HG03025 (cell line): ENCODE data around the gene EDIL3.
"Not testable (repeated sequence)": the region's sequence is repeated elsewhere in the genome, so short reads cannot be mapped to it uniquely, and the experiment has no call there.

Experiments
- ATAC-seq: cut with Tn5 transposase; IDR thresholded peaks from one replicate; pipeline ENCODE4 v1.9.1; 2021; ENCODE audit warnings: mild to moderate bottlenecking, moderate library complexity; ENCODE audit not compliant: unreplicated experiment, low FRiP score

EDIL3 gene

DNA sequence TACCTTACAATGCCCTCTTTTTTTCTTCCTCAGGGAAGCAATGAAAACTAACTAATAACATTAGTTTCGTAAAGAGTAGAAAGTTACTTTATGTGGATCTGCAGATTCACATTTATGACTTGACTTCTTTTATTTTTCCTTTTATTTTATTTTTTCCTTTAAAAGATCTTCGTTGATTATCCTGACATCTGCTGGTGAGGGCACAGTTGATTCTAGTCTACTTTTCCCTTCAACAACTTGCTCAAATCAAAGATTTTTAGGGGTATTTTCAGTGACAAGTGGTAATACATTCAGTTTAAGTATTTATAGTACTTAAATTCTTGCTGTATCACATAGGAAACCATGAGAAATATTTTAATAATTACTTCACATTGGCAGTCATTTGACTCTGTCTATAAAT is 4.9 kb downstream of the EDIL3 start:
- ATAC-seq, result no peak

DNA sequence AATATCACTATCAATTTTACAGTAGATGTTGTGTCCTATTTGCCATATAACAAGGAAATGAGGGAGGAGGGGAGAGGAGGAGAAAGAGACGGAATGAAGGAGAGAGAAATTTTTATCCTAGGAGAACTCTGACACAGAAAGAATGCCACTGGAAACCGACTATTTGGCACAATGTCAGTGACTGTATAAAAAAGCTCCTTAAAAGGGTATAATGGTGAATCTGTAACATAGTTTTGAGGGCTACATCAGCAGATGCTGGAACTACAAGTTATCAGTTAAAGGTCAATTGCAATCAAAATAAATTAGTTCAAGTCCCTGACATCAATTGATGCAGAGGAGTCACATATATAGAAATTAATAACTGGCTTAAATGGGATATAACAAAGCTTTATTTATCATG is 5.7 kb downstream of the EDIL3 start:
- no peak for ATAC-seq

GRCh38 chr5:84378420-84378819 is 6.3 kb downstream of the EDIL3 start:
- ATAC-seq, result no peak

DNA sequence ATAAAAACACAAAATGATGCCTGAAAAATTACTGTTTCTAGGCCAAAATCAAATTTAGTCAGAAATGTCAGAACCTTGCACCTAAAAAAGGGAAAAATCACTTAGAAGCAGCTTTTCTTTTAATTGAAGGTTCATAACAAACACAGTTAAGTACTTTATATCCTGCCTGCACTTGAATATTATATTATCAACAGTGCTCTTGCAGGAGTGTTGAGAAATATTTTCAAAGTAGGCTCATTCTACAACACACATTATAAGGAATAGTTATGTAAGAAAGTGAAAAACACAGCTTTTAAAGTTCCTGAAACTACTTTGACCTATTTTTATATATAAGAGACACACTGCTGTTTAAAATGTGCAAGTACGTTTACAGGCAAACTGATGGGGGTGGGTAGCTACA is 8.3 kb downstream of the EDIL3 start:
- no peak for ATAC-seq

GRCh38 chr5:84374568-84374967 is 10.1 kb downstream of the EDIL3 start:
- no peak for ATAC-seq

- no peak for ATAC-seq
Measured at GRCh38 chr5:84373506-84373905, 11.2 kb downstream of the EDIL3 start.

GRCh38 chr5:84372066-84372695 is 12.5 kb downstream of the EDIL3 start:
- no peak for ATAC-seq

GRCh38 chr5:84370176-84370575 is 14.5 kb downstream of the EDIL3 start:
- no peak for ATAC-seq

- ATAC-seq, result no peak
Measured at GRCh38 chr5:84364043-84364442, 20.6 kb downstream of the EDIL3 start.

DNA sequence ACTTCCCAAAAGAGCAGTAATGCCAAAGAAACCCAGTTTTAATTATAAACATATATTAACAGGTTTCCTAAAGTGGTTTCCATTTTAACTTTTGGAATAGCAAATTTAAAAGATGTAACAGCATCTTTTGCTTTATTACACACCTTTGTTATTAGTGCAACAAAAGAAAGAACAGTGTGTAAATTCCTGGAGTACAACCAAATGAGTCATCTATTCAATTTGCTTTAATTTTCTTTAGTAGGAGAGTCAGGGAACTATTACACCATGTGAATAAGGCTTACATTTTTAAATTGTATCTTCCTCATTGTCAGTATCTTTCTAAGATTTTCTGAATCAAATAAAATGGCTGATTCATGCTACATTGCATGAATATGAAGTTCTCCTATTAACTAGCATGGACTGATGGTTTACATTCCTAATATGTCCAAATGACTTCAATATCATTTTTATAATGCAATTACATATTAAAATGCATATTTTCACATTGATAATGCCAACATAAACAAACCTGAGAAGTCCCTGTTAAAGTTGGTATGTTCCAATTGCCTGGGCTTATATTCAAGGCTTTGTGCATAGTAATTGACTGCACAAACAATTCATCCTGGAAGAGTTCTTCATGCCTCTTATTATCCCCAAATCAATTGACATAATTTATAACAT is 22.5 kb downstream of the EDIL3 start:
- no peak for ATAC-seq

GRCh38 chr5:84361572-84361971 is 23.1 kb downstream of the EDIL3 start:
- no peak for ATAC-seq

DNA sequence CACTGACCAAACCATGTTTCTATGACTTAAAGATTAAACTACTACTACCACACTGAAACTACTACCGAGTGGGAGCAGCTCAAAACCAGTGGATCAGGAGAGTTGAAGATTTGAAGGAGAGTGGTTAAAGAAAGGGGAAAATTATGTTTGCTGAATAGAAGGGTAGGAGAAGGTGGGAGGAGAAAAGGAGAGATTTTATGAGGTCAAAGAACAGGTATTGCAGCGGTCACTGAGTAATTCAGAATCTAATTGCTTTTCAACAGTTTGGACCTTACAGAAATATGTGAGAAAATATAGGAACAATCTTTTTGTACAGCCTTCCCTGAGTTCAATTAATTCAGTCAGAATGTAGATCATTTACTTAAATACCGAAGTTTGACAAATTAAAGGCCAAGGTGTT is 24.6 kb downstream of the EDIL3 start:
- ATAC-seq, result no peak

DNA sequence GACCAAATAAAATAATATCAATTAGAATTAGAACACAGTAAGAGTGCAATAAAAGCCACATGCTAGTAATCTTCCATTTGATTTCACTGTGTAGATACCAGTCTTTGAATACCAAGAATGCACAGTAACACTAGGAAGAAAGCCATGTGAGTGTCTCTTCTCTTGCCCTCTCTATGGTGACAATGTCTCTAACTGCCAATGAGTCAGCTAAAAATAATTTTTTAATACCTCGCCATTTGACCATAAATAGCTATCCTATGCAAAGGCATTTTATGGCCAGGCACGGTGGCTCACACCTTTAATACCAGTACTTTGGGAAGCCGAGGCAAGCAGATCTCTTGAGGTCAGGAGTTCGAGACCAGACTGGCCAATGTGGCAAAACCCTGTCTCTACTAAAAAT is 30.6 kb downstream of the EDIL3 start:
- no peak for ATAC-seq

DNA sequence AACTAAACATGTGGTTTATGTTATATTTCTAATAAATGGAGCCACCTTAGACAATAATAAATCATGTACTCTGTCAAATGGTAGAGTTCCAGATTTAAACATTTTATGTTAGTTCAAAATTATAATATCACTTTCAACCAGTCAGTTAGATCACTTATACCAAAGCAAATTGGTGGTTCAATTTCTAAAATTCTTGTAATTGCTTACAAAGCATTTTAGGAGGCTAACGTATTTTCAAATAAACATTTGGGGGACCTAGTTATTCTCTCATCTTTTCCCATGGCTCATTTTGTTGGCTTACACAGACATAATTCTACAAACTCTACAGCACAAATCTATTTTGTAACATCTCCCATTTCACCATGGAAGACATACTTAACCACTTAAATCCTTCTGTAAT is 39.9 kb downstream of the EDIL3 start:
- ATAC-seq, result no peak

DNA sequence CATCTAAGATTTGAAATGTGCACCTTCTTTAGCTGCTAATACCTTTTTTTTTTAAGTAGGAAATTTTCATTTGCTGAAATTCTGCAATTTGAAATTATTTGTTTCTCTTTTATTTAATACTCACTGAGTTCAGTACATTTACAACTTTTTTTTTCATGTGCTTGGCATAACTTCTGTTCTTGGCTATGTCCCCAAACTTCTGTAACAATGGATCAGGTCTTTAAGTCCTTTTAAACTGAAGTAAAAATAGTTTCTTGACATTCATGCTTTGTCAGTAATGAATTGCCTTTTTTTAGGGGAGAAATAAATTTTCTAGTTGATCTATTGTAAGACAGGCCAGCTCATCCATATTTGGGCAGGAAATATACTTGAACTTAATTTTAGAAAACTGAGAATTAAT is 41.5 kb downstream of the EDIL3 start:
- no peak for ATAC-seq

DNA sequence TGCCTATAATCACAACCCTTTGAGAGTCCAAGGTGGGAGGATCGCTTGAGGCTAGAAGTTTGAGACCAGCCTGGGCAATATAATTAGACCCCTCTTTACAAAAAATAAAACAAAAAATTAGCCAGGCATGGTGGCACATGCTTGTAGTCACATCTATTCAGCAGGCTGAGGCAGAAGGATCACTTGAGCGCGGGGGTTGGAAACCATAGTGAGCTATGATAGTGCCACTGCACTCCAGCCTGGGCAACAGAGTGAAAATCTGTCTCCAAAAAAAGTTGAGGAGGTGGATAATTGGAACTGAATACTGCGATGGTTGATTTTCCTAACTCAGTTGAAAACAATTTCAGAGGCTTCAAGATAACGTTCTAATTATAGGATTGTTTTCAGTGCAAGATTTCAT is 52.6 kb downstream of the EDIL3 start:
- no peak for ATAC-seq

GRCh38 chr5:84327591-84327990 is 57.1 kb downstream of the EDIL3 start:
- no peak for ATAC-seq

DNA sequence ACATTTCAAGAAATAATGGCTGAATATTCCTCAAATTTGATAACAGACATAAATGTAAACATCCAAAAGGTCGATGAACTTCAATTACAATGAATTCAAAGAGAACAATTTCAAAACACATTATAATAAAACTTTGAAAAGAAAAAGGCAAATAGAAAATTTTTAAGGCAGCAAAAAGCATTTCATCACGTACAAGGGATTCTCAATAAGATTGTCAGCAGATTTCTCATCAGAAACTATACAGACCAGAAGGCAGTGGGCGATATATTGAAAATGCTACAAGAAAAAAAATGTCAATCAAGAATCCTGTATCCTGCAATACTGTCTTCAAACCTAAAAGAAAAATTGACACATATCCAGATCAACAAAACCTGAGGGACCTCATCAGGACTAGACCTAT is 62.0 kb downstream of the EDIL3 start:
- no peak for ATAC-seq

DNA sequence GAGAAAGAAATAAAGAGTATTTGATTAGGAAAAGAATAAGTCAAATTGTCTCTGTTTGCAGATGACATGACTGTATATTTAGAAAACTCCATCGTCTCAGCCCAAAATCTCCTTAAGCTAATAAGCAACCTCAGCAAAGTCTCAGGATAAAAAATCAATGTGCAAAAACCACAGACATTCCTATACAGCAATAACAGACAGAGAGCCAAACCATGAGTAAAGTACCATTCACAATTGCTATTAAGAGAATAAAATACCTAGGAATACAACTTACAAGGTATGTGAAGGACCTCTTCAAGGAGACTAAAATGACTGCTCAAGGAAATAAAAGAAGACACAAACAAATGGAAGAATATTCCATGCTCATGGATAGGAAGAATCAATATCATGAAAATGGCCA is 66.9 kb downstream of the EDIL3 start:
- ATAC-seq, result not testable (repeated sequence)

DNA sequence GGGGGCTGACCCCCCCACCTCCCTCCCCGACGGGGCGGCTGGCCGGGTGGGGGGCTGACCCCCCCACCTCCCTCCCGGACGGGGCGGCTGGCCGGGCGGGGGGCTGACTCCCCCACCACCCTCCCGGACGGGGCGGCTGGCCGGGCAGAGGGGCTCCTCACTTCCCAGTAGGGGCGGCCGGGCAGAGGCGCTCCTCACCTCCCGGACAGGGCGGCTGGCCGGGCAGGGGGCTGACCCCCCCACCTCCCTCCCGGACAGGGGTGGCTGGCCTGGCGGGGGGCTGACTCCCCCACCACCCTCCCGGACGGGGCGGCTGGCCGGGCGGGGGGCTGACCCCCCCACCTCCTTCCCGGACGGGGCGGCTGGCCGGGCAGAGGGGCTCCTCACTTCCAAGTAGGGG is 72.4 kb downstream of the EDIL3 start:
- ATAC-seq, result not testable (repeated sequence)

DNA sequence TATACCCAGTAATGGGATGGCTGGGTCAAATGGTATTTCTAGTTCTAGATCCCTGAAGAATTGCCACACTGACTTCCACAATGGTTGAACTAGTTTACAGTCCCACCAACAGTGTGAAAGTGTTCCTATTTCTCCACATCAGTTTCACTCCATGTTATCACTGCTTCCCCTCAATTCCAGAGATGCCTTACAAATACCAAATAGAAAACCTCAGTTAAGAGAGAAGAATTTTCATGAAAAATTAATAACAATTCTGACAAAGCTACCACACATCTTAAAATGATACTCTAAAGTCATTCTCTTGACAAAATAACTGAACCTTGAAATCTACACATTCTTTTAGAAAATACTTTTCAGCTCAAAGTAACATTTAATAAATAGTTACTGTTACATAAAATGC is 74.8 kb downstream of the EDIL3 start:
- not testable (repeated sequence) for ATAC-seq

DNA sequence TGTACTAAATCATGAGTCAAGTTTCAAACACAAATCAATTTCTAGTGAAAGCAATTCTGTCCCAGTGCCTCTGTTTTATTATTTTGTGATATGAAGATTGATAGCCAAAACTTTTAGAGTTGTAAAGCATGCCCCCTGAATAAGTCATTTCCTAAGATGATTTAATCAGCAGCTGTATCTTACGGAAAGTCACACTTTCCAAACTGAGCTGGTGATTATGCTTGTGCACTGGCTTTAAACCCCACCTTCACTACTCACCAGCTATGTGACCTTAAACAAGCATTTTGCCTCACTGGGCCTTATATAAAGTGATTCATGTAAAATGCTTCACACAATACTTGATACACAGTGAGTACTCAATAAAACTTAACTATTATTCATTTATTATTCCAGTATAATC is 78.1 kb downstream of the EDIL3 start:
- no peak for ATAC-seq

- no peak for ATAC-seq
Measured at GRCh38 chr5:84304599-84304998, 80.1 kb downstream of the EDIL3 start.
